Measurements from ENCODE around the gene YIPF3.
"Not testable (repeated sequence)": the region's sequence is repeated elsewhere in the genome, so short reads cannot be mapped to it uniquely, and the experiment has no call there.

The YIPF3 gene

DNA sequence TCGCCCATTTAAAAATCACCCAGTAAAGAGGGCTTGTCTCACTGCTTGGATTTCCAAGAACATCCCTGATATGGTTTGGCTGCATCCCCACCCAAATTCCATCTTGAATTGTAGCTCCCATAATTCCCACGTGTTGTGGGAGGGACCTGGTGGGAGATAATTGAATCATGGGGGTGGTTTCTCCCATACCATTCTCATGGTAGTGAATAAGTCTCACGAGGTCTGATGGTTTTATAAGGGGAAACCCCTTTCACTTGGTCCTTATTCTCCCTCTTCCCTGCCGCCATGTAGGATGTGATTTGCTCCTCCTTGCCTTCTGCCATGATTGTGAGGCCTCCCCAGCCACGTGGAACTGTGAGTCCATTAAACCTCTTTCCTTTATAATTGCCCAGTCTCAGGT lies 49.5 kb downstream of the YIPF3 start:
- in situ Hi-C loops (cut with HindIII; ENCODE audit: low sequenced_read_pairs), result not testable (repeated sequence)

DNA sequence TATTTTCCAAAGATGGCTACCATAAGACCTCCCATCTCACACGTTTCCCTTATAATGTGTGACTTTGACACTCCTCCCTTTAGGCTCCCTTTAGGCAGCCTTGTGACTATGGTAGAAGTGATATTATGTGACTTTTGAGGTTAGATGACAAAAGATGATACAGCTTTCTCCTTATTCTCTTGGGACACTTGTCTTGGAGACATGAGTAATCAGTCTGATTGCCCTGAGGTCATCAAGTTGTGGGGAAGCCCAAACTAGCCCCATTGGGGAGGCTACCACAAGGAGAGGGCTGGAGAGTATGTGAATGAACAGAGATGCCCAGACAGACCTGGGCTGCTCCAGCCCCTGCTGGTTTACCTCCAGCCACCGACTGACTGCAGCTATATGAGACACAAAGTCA lies 50.8 kb downstream of the YIPF3 start:
- in situ Hi-C loops (cut with HindIII; ENCODE audit: low sequenced_read_pairs), result no loop called here

DNA sequence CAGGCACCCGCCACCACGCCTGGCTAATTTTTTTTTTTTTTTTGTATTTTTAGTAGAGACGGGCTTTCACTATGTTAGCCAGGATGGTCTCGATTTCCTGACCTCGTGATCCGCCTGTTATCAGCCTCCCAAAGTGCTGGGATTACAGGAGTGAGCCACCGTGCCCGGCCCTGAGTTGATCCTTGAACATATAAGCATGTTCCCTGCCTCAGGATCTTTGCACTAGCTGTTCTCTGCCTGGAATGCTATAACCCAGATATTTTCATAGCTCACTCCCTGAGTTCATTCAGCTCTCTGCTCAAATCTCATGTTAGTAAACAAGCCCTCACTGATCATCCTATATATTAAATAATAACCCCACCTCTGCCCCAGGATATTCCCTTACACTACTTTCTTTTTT lies 52.4 kb downstream of the YIPF3 start:
- in situ Hi-C loops (cut with HindIII; ENCODE audit: low sequenced_read_pairs), result loop anchor here (5.0 kb wide), 1 partner anchor 58 kb away; no protein-coding TSS in a partner anchor

DNA sequence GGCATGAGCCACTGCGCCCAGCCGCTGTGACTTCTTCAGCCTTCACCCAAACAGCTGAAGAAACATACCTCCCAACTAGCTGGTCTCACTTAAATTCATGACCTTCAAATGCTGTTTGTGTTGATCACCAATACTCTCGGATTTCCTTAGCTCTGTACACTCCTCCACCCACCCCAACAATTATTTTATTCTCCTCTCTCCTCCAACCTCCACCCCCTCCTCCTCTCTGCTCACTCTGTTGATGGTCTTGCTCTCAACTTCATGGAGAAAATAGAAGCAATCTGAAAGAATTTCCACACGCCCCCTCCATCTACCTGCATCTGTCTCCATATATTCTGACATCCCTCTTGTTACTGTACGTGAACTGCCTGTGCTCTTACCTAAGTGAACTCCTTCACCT lies 54.8 kb downstream of the YIPF3 start:
- in situ Hi-C loops (cut with HindIII; ENCODE audit: low sequenced_read_pairs), result loop anchor here (5.0 kb wide), 1 partner anchor 60 kb away; no protein-coding TSS in a partner anchor

Data from DLD1 (cell line).